ENCODE data around the gene SFRP5.
A peak's percentile ranks its signal among the peaks of the same experiment; 100 is the strongest.

SFRP5 gene

GRCh38 chr10:97785231-97785630, 13.4 kb upstream of the SFRP5 start:
- no peak for DNase-seq

DNA sequence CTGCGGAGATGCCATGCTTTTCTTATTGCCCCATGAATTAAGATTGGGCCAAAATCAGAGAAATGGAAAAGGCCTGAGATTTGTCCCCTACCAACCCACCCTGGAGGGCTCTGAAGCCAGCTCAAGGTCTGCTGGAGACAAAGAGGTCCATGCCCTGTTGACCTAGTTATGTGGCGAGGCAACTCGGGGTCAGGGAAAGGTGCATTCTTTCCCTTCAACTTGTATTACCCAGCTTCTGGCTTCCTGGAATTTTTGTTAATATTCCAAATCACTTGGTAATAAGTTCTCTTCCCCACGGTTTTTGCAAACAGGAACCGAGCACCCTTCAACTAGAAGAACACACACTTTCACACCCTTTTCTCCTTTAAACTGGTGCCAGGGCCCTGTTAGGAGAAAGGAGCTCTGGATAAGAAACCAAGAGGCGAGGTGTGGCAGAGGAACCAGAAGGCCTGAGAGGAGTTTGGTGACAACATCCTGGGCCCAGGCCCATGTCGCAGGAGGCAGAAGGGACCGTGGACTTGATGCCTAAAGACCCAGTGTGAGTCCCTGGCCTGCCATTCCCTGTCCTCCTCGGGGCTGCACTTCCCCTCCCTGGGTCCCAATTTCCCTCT, 12.5 kb upstream of the SFRP5 start:
- DNase-seq: no peak

GRCh38 chr10:97782455-97783228, 10.8 kb upstream of the SFRP5 start:
- no peak for DNase-seq

GRCh38 chr10:97781618-97782331, 10.0 kb upstream of the SFRP5 start:
- DNase-seq: no peak

DNA sequence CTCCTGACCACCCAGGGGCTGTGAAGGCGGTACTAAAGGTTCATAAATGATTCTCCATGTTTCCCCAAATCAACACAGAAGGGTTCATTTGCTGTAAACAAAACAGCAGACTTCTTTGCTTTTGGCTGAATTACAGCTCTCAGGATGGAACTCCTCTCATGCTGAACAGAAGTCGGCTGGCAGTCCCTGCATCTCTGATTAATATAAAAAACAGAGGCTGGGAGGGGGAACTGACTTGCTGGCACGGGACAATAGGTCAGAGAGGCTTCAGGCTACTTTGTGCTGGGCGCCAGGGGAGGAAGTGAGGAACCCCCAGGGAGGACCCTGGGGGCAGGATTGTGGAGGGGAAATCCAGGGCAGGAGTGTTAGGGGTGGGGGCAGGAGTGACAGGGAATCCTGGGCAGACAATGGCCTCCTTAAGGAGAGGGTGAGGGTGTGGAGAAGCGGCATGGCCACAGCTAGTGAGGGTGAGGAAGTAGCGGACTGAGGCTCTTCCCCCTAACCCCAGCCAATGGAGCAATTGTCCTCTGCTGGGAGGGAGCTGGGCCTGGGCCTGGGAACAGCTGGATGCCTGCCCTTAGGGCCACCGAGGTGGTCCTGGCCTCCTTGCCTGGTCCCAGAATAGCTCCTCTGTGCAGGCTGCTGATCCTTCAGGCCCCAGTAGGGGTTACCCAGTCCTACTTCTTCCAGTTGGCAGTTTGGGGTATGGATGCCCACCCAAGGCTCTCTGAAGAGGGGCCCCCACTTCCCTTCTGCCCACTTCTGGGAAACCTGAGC, 9.2 kb upstream of the SFRP5 start:
- peak; percentile 27 for DNase-seq

DNA sequence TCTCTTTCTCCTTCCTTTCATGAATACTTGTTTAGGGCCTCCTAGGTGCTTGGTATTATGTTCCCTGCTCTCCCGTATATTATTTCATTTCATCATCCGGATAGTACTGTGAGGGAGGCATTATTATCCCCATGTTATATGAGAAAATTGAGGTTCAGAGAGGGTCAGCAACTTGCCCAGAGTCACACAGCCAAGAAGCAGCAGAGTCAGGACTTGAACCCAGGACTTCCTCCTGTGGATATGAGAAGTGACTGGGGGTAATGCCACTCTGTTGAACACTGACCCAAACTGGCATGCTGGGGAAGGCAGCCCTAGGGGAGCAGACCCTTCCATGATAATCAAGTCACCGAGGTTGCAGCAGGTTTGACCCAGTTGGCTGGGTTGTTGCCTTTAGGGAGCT, 8.2 kb upstream of the SFRP5 start:
- DNase-seq: no peak

DNA sequence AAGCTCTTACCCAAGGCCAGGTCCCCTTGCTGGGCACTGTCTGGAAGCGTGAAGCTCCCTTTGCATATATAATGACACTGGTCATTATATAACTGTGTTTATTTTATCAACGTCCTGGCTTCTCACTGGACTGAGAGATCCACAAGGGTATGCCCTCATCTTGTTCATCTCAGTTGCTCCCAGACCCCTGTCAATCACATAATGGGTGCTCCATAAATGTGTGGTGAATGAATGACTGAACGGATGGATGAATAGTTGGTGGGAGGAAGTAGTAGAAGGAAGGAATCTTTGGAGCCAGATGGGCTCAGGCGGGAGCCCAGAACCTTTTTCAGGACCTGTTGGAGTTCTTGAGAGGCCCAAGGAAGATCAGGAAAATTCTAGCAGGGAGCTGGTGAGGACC, 7.7 kb upstream of the SFRP5 start:
- DNase-seq: no peak

GRCh38 chr10:97778452-97779302, 6.9 kb upstream of the SFRP5 start:
- no peak for DNase-seq

DNA sequence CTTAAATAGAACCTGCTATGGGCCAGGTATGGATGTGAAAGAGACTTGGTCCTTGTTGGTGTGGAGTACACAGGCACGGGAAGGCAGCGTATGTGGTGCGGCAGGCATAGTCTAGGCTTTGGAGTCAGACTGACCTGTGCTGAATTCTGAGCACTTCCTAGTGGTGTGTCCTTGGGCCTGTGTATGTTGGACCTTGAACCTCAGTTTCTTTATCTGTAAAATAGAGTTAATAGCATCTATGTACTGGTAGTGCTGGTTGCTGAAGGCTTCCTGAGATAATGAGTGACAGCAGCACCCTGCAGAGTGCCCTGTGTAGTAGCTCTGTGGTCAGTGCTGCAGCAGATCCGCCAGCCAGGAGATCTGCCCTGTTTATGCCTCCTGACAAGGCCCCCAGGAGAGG, 5.3 kb upstream of the SFRP5 start:
- DNase-seq: no peak

- DNase-seq: no peak
These were observed 3.1 kb upstream of the SFRP5 start for GRCh38 chr10:97774811-97775294.

GRCh38 chr10:97773096-97773495, 1.3 kb upstream of the SFRP5 start:
- no peak for DNase-seq

GRCh38 chr10:97771055-97771891, 526 bp downstream of the SFRP5 start:
- DNase-seq: no peak

DNA sequence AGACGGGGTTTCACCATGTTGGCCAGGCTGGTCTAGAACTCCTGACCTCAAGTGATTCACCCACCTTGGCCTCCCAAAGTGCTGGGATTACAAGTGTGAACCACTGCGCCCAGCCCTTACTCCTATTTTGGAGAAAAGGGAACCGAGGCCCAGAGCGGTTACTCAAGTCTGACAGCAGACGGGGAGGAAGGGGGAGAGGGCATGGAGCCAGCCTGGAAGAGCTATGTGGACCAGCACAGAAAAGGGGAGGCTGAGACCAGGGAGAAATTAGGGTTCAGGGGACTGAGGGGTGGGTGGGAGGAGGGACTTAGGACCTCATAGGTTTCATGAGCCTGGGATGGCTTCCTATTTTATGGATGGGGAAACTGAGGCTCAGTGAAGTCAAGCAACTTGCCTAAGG, 1.5 kb downstream of the SFRP5 start:
- no peak for DNase-seq

DNA sequence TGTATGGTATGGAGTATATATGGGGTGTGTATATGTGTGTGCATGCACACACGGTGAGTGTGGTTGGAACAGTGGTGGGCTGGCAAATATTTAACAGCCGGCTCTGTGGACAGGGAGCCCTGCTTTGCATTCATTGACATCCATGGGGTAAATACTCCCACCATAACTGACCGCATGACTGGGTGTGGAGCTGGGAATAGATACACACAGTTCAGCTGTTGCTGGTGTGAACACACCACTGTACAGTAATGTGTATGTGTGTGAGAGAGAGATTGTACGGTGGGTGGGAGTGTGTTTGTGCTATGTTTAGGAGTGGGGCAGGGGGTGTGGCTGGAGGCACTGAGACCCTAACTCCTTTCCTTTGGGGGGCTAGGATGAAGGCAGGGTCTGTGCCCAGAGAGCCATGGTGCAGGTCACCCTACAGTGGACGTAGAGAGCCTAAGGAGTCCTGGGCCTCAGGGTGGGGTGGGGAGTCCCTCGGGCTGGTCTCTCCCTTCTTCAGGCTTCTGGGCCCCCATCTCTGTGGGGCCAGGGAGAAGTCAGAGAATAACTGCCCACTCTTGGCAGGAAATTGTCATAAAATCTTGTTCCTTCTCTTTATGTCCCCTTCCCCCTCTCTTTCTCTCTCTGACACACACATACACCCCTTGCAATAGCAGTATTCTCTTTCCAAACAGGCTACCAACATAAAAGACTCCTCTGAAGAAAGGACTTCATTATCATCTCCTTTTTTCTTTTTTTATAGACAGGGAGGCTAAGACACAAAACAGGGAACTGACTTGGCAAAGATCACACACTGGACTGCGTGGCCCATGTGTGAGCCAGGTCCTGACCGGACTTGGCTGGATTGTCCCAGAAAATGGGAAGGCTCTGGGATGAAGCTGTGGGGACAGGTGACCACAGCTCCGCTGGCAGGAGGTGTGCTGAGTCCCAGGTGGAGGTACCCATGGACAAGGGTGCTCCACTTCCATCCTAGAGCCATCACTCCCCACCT, 3.2 kb downstream of the SFRP5 start:
- no peak for DNase-seq

- DNase-seq: no peak
These were observed 4.5 kb downstream of the SFRP5 start for GRCh38 chr10:97766996-97767924.

- no peak for DNase-seq
These were observed 5.5 kb downstream of the SFRP5 start for GRCh38 chr10:97766106-97766810.

DNA sequence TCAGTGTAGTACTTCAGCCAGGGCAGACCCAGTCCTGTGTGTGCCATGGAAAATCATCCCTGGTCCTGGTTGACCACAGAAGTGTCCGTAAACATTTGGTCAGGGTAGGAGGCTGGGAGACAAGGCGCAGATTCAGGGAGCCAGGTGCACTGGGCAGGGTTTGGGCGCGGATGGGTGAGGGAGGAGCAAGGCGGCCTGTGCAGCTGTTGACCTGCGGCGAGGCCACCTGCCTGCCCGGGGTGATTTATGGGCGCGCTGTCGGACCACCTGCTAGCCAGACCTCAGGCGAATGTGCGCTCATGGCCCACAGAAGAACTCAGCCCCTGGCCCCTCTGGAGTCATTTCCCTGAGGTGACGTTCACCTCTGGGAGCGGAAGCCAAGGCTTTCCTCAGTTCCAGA, 6.6 kb downstream of the SFRP5 start:
- DNase-seq: no peak

DNA sequence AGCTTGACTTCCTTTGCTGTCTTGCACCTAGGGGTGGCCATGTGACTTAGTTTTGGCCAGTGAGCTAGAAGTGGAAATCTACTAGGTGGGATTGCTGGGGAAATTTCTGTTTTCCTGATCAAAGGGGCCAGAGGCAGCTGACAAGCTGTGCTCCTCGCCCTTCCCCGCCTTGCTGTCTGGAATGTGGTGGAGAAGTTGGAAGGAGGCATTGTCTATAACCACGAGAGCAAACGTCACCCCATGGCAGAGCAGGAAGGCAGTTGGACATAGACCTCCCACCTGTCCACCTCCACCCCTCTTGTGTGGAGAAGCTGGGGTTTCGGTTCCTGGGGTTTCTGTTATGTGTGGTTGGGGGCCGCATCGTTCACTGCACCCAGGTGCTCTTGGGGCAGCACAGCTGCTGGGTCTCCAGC, 7.3 kb downstream of the SFRP5 start:
- DNase-seq: no peak

Data from T1000 (cell line).